ENCODE data around the gene RAMP1. TPM values are rescaled to one million over a fixed set of nuclear protein-coding genes. Genes with fewer than 3 reads are reported as not detected.

The RAMP1 gene
- total and polyA plus RNA-seq, 9 of the 15 experiments (the other 6 are each of a cell fraction or from before 2014, with no cell fraction given), result 0.72 to 0.77 TPM; not detected in 7

- TF ChIP-seq AFF1 (IDR thresholded peaks at IDR 0.05; ENCODE audit: low read depth in 1 of 2, partially characterized antibody in 2 of 2) (no peak), GTF2F1 (IDR thresholded peaks at IDR 0.05; ENCODE audit: low read depth, low read length) (no peak), THRAP3 (IDR thresholded peaks at IDR 0.05; ENCODE audit: borderline replicate concordance) (no peak), CTCF (IDR thresholded peaks at IDR 0.05 in 2 of 3, conservative IDR thresholded peaks at IDR 0.05 in 1 of 3; ENCODE audit: insufficient read depth in 2 of 3, low read depth in 1 of 3, low read length in 3 of 3) (peak; percentile 82 to 86 (median 85)), SAFB (IDR thresholded peaks at IDR 0.05; ENCODE audit: borderline replicate concordance, low read depth, low read length) (peak; percentile 54; the same call in 1 of the 2 replicates), SMARCA4 (IDR thresholded peaks at IDR 0.05) (no peak), ZNF551 (CRISPR knock-in tag; IDR thresholded peaks at IDR 0.05) (no peak), HMBOX1 (IDR thresholded peaks at IDR 0.05) (no peak), ETS2 (tag; IDR thresholded peaks at IDR 0.05; ENCODE audit: borderline replicate concordance, poor library complexity, severe bottlenecking) (no peak), FUS (optimal IDR thresholded peaks at IDR 0.05; ENCODE audit: low read depth, low read length) (no peak), THAP7 (CRISPR knock-in tag; IDR thresholded peaks at IDR 0.05) (no peak), ZNF197 (CRISPR knock-in tag; IDR thresholded peaks at IDR 0.05; ENCODE audit: low read depth) (no peak), ZBTB49 (CRISPR knock-in tag; IDR thresholded peaks at IDR 0.05; ENCODE audit: borderline replicate concordance) (no peak), PML (IDR thresholded peaks at IDR 0.05; ENCODE audit: low read length) (no peak), ZSCAN32 (CRISPR knock-in tag; IDR thresholded peaks at IDR 0.05) (no peak), ZNF75A (CRISPR knock-in tag; IDR thresholded peaks at IDR 0.05) (no peak)
These were observed 64.2 kb downstream of the RAMP1 start (continued) for GRCh38 chr2:237923481-237924163.
